ENCODE data around the gene SLC35B1.
A peak's percentile ranks its signal among the peaks of the same experiment; 100 is the strongest.

SLC35B1 gene, protein sequence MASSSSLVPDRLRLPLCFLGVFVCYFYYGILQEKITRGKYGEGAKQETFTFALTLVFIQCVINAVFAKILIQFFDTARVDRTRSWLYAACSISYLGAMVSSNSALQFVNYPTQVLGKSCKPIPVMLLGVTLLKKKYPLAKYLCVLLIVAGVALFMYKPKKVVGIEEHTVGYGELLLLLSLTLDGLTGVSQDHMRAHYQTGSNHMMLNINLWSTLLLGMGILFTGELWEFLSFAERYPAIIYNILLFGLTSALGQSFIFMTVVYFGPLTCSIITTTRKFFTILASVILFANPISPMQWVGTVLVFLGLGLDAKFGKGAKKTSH

DNA sequence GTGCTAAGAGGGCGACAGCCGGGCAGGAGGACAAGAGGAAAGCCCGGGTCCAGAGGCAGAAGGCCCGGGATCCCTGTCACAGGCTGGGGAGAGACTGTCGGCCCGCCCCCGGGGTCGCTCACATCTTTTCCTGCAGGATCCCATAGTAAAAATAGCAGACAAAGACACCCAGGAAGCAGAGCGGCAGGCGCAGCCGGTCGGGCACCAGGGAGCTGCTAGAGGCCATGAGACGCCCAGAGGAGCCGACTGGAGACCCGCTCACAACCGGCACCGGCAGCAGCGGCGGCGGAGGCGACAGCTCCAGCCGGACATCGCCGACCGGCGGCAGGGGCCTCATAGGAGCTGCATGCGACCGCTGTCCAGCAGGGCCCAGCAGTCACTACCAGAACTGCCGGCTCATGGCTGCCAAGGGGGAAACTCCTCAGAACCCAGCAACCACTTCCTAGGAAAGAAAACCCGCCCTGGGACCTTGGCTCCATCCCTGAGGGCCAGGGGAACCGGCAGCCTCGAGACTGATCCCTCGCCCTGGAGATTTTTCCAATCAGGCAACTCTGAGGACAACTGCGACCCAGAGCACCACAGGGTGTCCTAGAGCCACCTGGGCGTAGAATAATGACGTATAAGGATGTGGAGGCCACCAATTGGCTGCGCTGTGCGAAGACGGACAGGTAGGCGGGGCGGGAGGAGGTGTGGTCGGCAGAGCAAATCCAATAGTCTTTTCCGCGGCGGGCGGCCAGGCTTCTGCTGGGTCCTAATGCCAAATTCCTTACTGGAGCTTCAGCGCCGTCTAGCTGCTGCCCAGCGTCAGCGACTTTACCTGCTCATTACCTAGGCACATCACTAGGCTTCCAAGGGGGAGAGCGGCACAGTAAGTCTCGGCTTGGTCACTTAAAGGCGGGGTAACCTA, at the start of gene SLC35B1:
TSS of gene SLC35B1 (minus strand) at position 357 of the 907 bp plus-strand sequence. CDS start at position 226, 131 bp downstream.
- ATAC-seq = peak; percentile 98

DNA sequence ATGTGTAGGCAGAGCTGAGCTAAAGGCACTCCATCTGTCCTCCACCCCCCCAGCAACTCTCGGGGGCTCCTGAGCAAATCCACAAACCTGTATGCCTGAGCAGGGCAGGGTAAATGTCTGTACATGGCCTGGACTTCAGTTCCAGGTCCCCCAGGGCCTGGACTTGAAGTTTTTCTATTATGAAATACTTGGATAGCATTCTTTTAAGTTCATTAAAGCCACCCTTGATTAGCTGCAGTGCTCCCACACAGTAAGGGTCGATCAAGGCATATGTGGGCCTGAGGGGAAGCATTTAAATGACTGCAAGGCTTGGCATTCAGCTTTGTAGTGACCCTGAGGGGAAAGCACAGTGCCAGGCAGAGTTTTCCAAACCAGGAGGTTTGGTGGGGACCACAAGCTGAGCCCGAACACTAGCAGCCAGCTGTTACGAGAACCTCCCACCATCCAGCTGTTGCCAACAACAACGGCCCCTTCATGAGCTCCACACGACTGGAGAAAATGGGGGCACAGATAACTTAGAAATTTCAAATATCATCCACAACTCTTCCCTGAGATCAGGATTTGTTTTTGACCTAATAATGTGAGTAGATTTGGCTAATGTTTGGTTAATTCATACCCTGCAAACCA, 49.5 kb upstream of the SLC35B1 start:
- ATAC-seq = no peak

DNA sequence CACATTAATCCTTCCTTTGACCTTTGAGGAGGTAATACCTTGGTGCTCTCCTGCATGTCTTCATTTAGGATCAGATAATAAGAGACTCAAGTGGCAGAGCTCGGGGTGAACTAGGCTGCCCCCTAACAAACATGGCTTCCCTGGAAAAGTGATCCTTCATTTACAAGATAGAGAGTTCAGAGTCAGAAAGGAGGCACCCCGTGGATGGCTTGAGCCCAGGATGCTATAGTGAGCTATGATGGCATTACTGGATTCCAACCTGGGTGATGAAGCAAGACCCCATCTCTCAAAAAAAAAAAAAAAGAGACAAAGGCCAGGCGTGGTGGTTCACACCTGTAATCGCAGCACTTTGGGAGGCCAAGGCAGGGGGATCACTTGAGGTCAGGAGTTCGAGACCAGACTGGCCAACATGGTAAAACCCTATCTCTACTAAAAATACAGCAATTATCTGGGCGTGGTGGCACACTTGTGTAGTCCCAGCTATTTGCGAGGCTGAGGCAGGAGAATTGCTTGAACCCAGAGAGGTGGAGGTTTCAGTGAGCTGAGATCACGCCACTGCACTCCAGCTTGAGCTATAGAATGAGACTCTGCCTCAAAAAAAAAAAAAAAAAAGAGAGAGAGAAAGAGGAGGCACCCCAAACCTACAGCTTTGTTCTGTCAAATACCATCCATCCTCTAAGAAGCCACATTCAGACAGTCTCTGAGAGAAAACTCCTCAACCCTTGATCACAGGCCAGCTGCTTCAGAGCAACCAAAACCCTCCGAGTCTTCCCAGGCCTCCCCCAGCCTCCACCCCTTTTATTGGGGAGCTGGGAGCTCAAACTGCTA, 48.8 kb upstream of the SLC35B1 start:
- ATAC-seq = no peak

DNA sequence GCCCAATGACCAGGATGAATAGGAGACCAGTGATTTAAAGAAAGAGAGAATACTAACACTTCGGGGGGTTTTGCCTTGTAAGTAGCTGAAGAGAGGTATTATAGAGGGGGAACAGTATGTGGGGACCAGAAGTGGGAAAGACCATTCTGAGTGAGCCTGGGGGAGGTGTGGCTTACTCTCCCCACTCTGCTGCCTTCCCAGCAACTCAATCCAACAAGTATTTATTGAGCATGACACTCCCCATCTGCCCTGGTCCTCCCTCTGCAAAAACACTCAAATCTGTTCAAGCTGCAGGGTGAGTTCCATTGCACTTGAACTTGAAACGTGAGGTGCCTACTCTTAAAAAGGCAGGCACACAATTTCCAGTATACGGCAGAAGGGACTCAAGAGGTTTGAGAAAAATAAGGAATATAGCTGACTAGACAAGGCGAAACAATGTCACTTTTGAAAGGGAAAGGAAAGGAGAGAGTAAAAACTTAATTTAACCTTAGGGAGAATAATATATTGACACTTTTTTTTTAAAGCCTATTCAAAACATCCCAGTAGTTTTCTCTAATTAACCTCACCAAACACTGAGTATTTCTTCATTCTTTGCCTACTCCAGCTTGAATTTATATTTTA, 48.0 kb upstream of the SLC35B1 start:
- no peak for ATAC-seq

DNA sequence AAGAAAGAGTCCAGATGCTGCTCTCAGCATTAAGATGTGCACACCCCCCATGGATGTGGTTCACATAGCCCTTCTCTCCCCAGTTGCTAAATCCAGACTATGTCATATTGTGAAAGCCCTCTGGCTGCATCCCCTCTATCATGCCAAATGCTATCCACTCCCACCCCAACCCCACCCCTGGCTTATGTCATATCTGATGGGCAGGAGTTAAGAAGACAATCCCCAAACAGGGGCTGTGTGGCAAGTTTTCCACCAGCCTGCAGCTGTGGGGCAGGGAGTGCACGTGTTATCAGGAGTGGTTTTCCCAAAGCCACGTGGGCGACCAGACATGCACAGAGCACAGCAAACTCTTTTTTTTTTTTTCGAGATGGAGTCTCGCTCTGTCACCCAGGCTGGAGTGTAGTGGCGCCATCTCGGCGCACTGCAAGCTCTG, 46.2 kb upstream of the SLC35B1 start:
- ATAC-seq = no peak

DNA sequence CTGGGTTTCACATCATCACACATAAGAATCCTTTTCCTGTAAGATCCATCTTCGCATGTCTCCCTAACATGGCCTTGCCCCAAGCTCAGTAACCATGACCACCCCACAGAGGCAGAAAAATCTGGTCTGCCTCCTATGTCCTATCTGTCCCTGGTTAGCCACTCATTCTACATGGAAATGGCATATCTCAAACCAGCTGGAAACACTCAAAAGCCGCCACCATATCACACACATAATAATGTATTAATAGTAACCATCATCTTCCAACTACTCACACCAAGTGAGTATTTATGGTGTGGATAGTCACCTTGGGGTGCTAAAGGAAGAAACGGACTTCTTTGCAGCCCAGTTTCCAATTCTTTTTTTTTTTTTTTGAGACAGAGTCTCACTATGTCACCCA, 44.7 kb upstream of the SLC35B1 start:
- no peak for ATAC-seq

DNA sequence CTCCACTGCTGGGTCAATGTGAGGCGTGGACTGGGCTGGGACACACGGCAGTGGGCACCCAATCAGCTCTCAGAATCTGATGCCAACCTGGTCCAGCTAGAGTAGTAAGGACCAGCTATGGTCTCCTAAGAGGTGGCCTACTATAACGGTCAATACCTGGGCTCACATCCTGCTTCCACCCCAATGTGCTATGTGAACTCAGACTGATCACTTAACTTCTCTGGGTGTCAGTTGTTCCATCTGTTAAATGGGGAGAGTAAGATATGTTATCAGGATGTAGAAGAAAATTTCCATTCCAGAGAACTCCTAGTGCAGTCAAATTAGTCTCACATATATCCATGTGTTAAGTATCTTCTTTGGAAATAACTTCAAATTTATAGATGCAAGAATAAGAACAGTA, 42.0 kb upstream of the SLC35B1 start:
- no peak for ATAC-seq

DNA sequence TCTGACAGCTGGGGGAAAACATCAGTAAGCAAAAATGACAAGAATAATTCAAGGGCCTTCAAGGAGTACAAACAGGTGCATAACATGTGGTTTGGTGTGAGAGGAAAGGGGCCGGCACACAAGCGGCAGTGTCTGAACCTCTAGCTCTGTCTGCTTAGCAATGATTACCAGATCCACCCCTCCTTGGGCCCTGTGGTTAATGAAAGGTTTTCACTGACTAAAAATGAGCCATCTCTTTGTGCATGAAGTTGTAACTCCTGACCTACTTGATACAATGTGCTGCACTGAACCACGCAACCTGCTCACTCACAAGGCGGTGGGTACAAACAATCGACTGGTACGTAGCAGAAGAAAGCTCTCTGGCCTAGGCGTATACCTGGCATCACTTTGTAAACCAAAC, 41.0 kb upstream of the SLC35B1 start:
- ATAC-seq = peak; percentile 94 to 95

DNA sequence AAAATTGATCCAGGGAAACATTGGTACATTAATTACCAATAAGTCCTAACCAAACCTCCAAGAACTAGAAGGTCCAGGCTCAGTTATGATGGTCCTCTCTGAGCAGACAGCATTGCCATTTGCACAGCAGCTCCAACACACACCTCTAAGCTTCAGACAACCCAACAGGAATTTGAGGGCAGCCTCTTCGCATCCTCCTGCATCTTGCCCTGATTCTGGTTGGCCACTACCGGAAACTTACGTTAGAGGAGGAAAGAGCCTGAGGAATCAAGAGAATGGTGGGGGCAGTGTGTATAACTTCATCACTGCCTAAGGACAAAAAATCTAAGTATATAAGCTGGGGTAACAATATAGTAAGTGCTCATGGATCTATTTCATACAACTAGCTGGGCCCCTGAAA, 40.5 kb upstream of the SLC35B1 start:
- no peak for ATAC-seq

DNA sequence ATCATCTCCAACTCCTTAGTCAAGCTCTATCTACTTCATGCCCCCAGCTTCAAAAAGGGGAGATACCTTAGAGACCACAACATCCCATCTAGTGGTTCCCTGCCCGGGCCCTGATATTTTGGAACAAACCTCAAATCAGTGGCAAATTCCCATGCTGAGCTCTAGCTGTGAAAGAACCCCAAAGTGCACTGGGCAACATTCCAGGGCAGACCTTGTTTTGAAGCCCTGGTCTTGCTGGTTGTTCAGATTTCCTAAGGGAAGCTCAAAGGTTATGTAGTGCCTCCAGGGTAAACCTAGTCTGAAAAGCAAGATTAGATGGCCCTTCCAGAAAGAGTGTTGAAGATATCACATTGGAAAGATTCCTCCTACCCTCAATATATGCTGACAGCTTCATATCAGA, 39.9 kb upstream of the SLC35B1 start:
- no peak for ATAC-seq

DNA sequence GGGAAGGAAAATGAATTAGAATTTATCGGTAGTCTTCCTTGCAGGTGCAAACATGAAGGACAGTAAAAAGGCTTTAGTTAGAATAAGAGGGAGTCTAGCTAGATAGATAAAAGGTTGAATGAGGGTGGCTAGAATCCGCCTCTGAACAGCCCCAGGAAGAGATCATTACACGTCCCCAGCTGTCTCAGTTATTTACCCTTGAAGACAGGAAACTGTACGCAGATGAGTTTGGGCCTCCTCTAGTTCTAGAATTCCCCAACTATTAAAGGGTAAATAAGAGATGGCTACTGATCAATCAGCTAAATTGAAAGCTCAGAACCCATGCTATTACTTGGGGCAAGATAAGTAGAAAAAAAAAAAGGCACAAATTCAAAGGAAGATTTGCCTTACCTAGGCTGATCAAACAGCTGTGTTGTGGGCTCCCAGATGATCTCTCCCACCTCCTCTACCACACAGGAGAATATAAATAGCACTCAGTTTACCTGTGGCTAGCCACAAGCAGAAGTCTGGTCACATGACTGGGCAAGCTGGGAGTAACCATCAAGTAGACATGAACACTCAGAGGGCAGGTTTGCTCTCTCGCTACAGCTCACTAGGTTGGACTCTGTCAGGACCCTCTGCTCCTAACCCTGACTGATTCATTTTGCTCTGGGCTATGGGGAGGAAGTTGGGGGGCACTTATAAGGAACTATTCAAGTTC, 39.2 kb upstream of the SLC35B1 start:
- ATAC-seq = peak; percentile 18 to 40

DNA sequence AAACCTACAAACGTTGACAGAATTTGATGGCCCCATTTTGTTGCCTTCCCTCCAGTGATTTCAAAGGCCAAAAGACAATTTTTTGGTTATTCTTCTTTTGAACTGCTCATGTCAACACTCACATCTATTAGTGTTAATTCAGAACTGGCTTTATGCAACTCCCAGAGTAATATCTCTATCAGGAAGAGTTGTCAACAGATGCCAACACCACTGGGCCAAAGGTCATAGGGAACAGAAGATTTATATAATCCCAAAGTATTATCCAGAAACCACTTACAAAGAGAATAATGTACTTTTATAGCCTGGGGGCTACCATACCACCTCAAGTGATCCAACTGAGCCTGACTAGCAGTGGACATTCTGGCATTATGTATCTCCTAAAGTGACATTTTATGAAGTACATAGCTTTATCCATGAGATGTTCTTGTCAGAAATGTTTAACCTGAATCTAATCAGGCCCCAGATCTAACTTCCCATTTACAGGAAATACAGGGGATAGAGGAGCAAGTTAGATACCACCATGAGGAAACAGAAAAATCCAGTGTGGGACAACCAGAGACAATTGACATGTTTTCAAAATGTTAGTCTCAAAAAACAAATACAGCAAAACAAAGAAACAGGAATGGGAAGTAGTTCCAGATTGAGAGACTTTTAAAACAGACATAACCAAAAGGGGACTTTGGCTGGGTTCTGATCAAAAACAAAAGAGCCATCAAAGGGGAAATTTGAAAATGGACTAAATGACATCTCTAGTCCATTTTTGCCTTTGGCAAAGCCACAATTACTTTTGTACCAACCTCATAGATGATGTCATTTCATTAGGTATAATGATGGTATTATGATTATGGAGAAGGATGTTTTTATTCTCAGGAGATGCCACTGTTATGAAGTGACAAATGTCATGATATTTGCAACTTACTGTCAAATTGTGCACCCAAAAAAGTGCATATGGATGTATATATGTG, 37.7 kb upstream of the SLC35B1 start:
- no peak for ATAC-seq

DNA sequence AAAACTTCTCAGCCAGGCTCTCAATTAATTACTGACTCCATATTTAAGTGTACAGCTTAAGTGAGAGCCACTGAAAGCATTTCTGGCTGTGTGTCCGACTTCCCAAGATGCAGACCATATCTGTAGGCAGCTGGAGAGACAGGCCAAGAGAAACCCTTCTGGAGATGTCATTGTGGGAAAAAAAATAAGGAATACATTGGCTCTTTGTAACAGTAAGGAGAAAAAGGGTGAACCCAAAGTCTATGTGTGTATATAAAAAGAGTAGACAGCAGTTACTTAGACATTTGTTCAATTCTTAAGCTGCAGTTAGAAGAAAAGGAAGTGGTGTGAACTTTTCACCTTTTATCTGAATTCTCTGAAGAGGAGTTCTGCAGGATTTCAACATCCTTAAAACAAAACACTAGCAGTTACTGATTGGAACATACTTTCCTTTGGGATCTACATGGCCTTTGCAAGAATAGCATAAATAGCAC, 34.4 kb upstream of the SLC35B1 start:
- ATAC-seq = no peak

DNA sequence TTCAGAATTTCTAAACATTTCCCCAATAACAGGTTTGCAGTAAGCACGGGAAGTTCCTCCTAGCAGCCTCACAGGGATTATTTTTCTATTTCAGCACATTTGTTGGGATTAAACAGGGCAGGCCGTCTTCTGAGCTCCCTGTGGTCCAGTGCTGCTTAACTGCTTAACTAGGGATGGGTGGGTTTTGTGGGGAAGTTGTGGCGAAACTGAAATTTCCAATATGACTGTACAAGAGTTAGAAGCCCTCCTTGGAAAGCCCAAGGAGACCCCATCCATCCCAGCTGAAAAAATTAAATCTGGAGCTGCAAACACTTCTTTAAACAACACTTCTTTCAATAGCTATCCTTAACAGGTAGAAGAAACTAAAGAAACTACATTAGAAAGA, 33.9 kb upstream of the SLC35B1 start:
- no peak for ATAC-seq

DNA sequence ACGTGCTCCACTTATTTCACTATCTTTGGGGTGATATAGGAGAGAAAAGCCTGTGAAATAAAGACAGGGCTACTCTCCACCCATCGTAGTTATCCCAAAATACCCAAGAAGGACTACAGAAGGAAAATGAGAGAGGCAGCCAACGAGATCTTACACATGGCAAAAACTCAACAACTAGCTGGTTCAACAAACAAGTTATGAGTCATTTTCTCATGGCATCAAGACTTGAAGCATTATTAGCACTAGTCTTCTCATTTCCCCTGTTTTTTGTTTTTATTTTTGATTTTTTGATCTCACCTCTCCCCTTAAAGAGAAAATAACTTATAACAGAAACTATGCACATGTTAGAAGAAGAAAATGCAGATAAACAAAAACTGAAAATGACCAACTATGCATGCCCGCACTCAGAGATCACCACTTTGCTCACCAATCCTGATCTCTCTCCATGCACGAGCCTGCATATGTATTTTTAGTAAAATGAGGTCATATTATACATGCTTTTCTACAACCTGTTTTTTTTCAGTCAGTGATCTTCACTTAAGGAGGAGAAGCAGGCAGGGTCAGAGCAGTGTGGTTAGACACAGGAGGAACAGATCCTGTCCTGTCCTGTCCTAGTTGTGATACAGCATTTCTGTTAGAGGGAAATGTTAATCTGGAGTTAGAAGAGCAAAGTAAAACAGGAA, 33.4 kb upstream of the SLC35B1 start:
- peak; percentile 19 to 21 for ATAC-seq

DNA sequence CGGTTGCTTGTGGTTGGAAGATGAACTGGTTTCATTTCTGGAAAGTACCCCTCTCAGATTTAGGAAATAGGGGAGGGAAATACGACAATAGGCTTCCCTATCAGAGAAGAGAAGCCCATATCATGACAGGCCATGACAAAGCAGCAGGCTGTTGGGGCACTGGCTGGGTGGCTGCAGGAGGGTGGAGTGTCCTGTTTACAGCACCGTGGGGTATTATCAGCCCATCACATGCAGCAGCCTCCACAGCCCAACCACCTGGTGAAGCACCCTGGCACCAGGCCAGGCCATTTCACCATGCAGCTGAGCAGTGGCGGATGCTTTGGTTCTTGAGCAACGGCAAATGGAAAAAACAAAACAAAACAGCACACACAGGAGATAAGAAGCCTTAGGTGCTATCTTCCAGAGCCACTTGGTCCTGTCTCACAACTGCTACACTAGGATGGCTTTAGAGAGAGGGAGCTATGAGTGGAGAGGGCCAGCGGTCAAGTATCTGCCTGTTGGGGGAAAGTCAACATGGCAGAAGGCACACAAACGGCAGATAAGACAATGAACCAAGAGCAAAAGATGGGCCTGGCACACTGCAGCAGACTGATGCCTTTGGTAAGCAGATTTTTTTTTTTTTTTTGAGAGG, 32.0 kb upstream of the SLC35B1 start:
- ATAC-seq = peak; percentile 89

DNA sequence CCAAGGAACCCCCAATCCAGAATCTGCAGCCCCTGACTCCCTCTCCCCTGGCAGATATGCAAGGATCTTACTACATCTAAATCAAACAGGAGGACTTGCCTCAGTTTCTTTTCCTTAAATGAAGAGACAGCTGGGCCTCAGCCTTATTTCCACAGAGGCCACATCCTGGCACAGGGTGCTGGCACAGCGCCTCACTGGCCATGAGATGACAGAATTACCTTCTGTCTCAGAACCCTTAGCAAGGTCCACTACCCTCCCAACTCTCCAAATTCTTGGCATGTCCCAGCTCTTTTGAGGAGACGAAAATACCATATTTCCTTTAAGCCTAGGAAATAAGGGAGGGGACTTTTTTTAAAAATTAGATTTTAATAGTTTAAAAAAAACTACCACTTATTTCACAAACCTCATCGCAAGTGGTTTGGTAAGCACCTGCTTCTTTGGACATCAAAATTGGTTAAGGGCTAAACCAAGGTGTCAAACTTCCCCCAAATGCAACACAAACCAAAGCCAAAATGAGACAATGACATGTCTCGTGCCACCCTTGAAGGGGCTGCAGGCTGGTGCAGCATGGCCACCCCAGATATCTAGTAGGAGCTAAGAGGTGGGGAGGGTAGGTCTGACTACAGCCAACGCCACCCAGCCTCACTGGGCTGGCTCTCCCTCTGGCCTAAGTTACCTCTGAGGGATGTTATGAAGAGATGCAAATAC, 30.8 kb upstream of the SLC35B1 start:
- ATAC-seq = no peak

Measured in activated CD4-positive, CD25-positive, alpha-beta regulatory T cell treated with anti-CD3 and anti-CD28 coated beads, Interleukin-2, amount 50 U/mL, for 24 hours (primary cell).